Stomach (tissue), 4 donors: Measurements from ENCODE around the gene VPS45.

ENCODE experiments used
- CTCF ChIP-seq, 7 experiments: fragments of 450-650 bp in 4 of 7; fragments of 200-600 bp in 3 of 7; sonication (generic) in 3 of 7; IDR thresholded peaks; one replicate each; pipeline ENCODE4 v1.5.1; 2016 to 2019; ENCODE audit warnings: antibody characterized with exemption in 7 of 7, control low read depth in 2 of 7, mild to moderate bottlenecking in 1 of 7
- POLR2A ChIP-seq, 4 donors: fragments of 450-650 bp; IDR thresholded peaks; one replicate each; pipeline ENCODE4 v1.6.1; 2016; ENCODE audit warnings: antibody characterized with exemption in 4 of 4, control low read depth in 2 of 4, mild to moderate bottlenecking in 1 of 4, moderate library complexity in 1 of 4
- POLR2AphosphoS5 ChIP-seq, 3 donors: sonication (generic); formaldehyde crosslinking; IDR thresholded peaks; one replicate each; pipeline ENCODE4 v1.6.1; 2016; ENCODE audit warnings: antibody characterized with exemption in 3 of 3

- TF ChIP-seq POLR2A (IDR thresholded peaks at IDR 0.05): no peak
- no peak for TF ChIP-seq CTCF (IDR thresholded peaks at IDR 0.05)
- TF ChIP-seq POLR2AphosphoS5 (IDR thresholded peaks at IDR 0.05): no peak
Measured at GRCh38 chr1:150073516-150073915, 5.9 kb downstream of the VPS45 start.
